ENCODE results near the gene NUP35.

The NUP35 gene

GRCh38 chr2:183124222-183124956 lies at the start of gene NUP35:
NUP35 (plus strand) TSS chr2:183124443; CDS start chr2:183124458, 15 bp downstream.
- DNase-seq = peak; percentile 92

GRCh38 chr2:183078163-183078463 lies 46.1 kb upstream of the NUP35 start:
- no peak for DNase-seq

GRCh38 chr2:183078464-183079138 lies 45.6 kb upstream of the NUP35 start, which contains the start of gene DUSP19:
DUSP19 (plus strand) TSS chr2:183078747; CDS start chr2:183078934, 187 bp downstream.
- peak; percentile 93 for DNase-seq

GRCh38 chr2:183079139-183079775 lies 45.0 kb upstream of the NUP35 start:
- peak; percentile 52 for DNase-seq

GRCh38 chr2:183081911-183082310 lies 42.3 kb upstream of the NUP35 start:
- no peak for DNase-seq

GRCh38 chr2:183088061-183088460 lies 36.2 kb upstream of the NUP35 start:
- no peak for DNase-seq

GRCh38 chr2:183089192-183089851 lies 34.9 kb upstream of the NUP35 start:
- DNase-seq = peak; percentile 7

- no peak for DNase-seq
These were observed 32.8 kb upstream of the NUP35 start for GRCh38 chr2:183091318-183091953.

- no peak for DNase-seq
These were observed 32.3 kb upstream of the NUP35 start for GRCh38 chr2:183091954-183092345.

- no peak for DNase-seq
These were observed 30.2 kb upstream of the NUP35 start for GRCh38 chr2:183093857-183094657.

GRCh38 chr2:183105402-183106134 lies 18.7 kb upstream of the NUP35 start:
- DNase-seq = no peak

- DNase-seq = no peak
These were observed 11.7 kb upstream of the NUP35 start for GRCh38 chr2:183112577-183112976.

- no peak for DNase-seq
These were observed 10.6 kb upstream of the NUP35 start for GRCh38 chr2:183113630-183114029.

GRCh38 chr2:183117226-183117625 lies 7.0 kb upstream of the NUP35 start:
- DNase-seq = peak; percentile 9

GRCh38 chr2:183123117-183123958 lies 905 bp upstream of the NUP35 start:
- DNase-seq = peak; percentile 22

GRCh38 chr2:183123959-183124221 lies 353 bp upstream of the NUP35 start:
- DNase-seq = no peak

- DNase-seq = no peak
These were observed 663 bp downstream of the NUP35 start for GRCh38 chr2:183124957-183125255.

- DNase-seq = peak; percentile 19
These were observed 1.6 kb downstream of the NUP35 start for GRCh38 chr2:183125659-183126341.

GRCh38 chr2:183126635-183127034 lies 2.4 kb downstream of the NUP35 start:
- no peak for DNase-seq

- DNase-seq = no peak
These were observed 9.8 kb downstream of the NUP35 start for GRCh38 chr2:183134016-183134415.

Measured in NCI-H146 (cell line).